Neural cell (in vitro differentiated cells): ENCODE results near the gene CUBN.

Experiments
- CTCF ChIP-seq: fragments of 450-650 bp; IDR thresholded peaks from 2 replicates; pipeline ENCODE4 v1.5.1; 2014; ENCODE audit warnings: antibody characterized with exemption, mild to moderate bottlenecking, moderate library complexity; ENCODE audit not compliant: poor library complexity, severe bottlenecking
- EP300 ChIP-seq: fragments of 450-650 bp; conservative IDR thresholded peaks from 2 replicates; pipeline ENCODE4 v1.6.1; 2014; ENCODE audit warnings: antibody characterized with exemption, mild to moderate bottlenecking, moderate library complexity; ENCODE audit not compliant: poor library complexity, severe bottlenecking
- EZH2 ChIP-seq: fragments of 200-600, 300-800 bp; shearing (Covaris generic), sonication (generic); IDR thresholded peaks from 2 replicates; pipeline ENCODE4 v1.6.1; 2014; ENCODE audit warnings: antibody characterized with exemption, low read length, borderline replicate concordance, mild to moderate bottlenecking; ENCODE audit not compliant: insufficient read depth, poor library complexity, severe bottlenecking
- MXI1 ChIP-seq: fragments of 450-650 bp; conservative IDR thresholded peaks from 2 replicates; pipeline ENCODE4 v1.6.1; 2014; ENCODE audit warnings: antibody characterized with exemption, mild to moderate bottlenecking; ENCODE audit not compliant: poor library complexity, severe bottlenecking
- POLR2AphosphoS5 ChIP-seq: IDR thresholded peaks from 2 replicates; pipeline ENCODE4 v1.6.1; 2012
- RAD21 ChIP-seq: fragments of 450-650 bp; conservative IDR thresholded peaks from 2 replicates; pipeline ENCODE4 v1.6.1; 2014; ENCODE audit warnings: antibody characterized with exemption, mild to moderate bottlenecking, moderate library complexity
- SMC3 ChIP-seq: fragments of 450-650 bp; conservative IDR thresholded peaks from 2 replicates; pipeline ENCODE4 v1.6.1; 2014; ENCODE audit warnings: antibody characterized with exemption, mild to moderate bottlenecking, moderate library complexity; ENCODE audit not compliant: poor library complexity
- TAF1 ChIP-seq: IDR thresholded peaks from 2 replicates; pipeline ENCODE4 v1.6.1; 2012; ENCODE audit warnings: low read depth
- TF ChIP-seq, protein P1 (sequence below): IDR thresholded peaks from 2 replicates; pipeline ENCODE4 v1.6.1; 2012; ENCODE audit warnings: borderline replicate concordance

DNA sequence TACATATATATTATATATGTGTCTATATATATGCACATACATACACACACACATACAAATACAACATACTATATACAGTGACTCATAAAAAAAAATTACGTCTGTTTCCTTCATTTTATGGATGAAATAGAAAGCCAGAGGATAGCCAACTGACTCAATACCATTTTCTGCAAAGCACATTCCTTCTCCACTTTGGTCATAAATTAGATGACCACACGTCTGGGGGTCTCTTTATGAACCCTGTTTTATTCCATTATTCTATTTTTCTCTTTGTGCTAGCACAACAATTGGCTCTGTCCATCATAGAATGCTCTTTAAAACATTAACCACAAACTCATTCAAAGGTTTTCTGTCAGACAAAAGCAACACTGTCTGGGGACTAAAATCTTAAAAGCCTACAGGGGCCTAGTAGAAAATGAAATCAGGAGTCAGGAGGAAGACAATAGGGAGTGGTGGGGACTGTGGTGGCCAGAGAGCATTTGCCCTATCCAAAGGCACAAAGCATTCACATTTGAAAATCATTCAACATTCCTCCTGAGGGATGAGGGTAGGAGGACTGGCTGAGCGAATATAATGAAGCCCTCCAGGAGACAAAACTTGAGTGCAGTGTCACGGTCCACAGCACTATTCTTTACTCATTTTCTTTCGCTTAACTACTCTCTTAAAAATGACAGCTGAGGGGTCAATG, 4.3 kb downstream of the CUBN start:
- TF ChIP-seq CTCF: no peak
- no peak for TF ChIP-seq EZH2
- TF ChIP-seq POLR2AphosphoS5: no peak
- no peak for TF ChIP-seq MXI1
- TF ChIP-seq RAD21: no peak
- no peak for TF ChIP-seq SMC3
- TF ChIP-seq, protein P1, sequence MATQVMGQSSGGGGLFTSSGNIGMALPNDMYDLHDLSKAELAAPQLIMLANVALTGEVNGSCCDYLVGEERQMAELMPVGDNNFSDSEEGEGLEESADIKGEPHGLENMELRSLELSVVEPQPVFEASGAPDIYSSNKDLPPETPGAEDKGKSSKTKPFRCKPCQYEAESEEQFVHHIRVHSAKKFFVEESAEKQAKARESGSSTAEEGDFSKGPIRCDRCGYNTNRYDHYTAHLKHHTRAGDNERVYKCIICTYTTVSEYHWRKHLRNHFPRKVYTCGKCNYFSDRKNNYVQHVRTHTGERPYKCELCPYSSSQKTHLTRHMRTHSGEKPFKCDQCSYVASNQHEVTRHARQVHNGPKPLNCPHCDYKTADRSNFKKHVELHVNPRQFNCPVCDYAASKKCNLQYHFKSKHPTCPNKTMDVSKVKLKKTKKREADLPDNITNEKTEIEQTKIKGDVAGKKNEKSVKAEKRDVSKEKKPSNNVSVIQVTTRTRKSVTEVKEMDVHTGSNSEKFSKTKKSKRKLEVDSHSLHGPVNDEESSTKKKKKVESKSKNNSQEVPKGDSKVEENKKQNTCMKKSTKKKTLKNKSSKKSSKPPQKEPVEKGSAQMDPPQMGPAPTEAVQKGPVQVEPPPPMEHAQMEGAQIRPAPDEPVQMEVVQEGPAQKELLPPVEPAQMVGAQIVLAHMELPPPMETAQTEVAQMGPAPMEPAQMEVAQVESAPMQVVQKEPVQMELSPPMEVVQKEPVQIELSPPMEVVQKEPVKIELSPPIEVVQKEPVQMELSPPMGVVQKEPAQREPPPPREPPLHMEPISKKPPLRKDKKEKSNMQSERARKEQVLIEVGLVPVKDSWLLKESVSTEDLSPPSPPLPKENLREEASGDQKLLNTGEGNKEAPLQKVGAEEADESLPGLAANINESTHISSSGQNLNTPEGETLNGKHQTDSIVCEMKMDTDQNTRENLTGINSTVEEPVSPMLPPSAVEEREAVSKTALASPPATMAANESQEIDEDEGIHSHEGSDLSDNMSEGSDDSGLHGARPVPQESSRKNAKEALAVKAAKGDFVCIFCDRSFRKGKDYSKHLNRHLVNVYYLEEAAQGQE: no peak
- TF ChIP-seq EP300: no peak
- TF ChIP-seq TAF1: no peak
